Fibroblast of lung (primary cell): ENCODE data around the gene ZNF341.

Experiments used
- EZH2 ChIP-seq: IDR thresholded peaks from 2 replicates; pipeline ENCODE4 v1.5.1; 2012; ENCODE audit warnings: low read length, control low read depth, mild to moderate bottlenecking; ENCODE audit errors: missing control alignments
- TF ChIP-seq, protein P1 (sequence below), 2 donors: IDR thresholded peaks in 1 of 2; conservative IDR thresholded peaks in 1 of 2; 1 replicate in 1 of 2; 2 replicates in 1 of 2; pipeline ENCODE4 v1.5.1; 2011 to 2012; ENCODE audit warnings: low read length in 2 of 2, control low read depth in 1 of 2, inconsistent platforms in 1 of 2, low read depth in 1 of 2, mild to moderate bottlenecking in 1 of 2

- no peak for TF ChIP-seq EZH2
- TF ChIP-seq, protein P1, sequence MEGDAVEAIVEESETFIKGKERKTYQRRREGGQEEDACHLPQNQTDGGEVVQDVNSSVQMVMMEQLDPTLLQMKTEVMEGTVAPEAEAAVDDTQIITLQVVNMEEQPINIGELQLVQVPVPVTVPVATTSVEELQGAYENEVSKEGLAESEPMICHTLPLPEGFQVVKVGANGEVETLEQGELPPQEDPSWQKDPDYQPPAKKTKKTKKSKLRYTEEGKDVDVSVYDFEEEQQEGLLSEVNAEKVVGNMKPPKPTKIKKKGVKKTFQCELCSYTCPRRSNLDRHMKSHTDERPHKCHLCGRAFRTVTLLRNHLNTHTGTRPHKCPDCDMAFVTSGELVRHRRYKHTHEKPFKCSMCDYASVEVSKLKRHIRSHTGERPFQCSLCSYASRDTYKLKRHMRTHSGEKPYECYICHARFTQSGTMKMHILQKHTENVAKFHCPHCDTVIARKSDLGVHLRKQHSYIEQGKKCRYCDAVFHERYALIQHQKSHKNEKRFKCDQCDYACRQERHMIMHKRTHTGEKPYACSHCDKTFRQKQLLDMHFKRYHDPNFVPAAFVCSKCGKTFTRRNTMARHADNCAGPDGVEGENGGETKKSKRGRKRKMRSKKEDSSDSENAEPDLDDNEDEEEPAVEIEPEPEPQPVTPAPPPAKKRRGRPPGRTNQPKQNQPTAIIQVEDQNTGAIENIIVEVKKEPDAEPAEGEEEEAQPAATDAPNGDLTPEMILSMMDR (conservative IDR thresholded peaks at IDR 0.05 in 1 of 2, IDR thresholded peaks at IDR 0.05 in 1 of 2; ENCODE audit: low read depth in 1 of 2, low read length in 2 of 2), result no peak
These were observed 36.0 kb downstream of the ZNF341 start for GRCh38 chr20:33767777-33768138.
